KG1 (cell line): ENCODE measurements around the gene RRP36.
"Not testable (repeated sequence)": the region's sequence is repeated elsewhere in the genome, so short reads cannot be mapped to it uniquely, and the experiment has no call there.

Experiments used
- DNase-seq: peaks from one replicate; lab custom pipeline; 2025; lab: John Stamatoyannopoulos, UW

Gene RRP36

DNA sequence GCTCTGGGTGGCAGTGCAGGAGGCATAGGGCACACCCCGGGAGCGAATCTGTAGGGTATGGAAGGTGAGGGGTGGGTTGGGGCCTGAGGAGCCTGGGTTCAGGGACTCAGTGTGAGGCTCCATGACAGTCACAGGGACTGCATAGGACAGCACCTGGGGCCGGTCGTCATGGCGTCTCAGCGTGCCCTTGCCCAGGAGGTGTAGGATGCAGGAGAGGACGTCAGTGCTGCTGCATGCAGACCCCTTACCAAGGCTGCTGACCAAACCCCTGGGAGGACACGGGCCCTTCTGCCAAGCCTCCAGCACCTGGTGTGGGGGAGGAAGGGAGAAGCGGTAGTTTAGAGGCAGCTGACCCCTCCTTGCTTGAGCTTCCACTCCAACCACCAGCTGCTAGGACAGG lies 16.3 kb downstream of the RRP36 start:
- no peak for DNase-seq

DNA sequence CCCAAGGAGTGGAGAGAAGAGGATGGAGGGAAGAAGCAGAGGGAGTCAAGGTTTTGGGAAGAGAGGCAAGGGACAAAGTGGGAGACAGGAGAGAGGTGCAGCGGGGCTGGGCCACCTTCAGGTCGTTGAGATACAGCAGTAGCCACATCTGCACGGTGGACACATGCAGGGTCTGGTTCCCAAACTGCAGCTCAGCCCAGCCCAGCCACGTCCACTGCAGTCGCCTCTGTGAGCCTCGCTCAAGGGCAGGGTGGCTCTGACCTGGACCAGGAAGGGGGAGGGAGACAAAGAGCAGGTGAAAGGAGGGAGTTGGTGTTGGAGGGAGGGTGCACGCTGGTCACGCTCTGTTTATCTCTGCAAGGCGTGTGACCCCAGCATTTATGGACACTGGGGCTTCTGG lies 17.3 kb downstream of the RRP36 start:
- no peak for DNase-seq

DNA sequence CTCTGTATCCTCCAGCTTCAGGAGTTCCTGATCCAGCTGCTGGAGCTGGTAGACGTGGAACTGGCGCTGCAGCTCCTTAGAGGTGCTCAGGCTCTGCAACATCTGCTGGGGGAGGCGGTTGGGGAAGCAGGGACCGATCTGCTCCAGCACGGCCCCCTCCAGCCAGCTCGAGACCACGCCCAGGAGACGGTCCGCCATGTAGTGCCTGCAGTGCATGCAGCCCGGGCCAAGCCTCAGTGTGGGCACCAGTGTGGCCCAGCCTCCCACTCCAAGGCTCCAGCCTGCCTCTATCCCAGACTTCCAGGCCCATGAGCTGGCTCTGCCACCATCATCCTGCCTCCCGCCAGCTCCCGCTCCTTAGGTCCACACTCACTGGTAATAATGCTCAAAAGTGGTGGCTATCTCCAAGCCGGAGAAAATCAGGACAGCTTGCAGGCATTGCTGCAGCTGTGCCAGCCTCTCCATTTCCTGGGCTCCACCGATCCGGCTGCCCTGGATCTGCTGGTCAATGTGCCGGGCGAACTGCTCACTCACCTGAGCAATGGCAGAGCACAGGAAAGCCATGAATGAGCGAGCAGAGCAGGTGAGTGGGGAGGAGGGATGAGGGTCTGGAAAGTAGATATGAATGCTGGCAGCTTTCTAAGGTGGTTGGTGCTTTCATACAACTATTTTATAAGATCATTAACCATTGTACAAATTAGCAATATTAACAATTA lies 19.3 kb downstream of the RRP36 start:
- no peak for DNase-seq

DNA sequence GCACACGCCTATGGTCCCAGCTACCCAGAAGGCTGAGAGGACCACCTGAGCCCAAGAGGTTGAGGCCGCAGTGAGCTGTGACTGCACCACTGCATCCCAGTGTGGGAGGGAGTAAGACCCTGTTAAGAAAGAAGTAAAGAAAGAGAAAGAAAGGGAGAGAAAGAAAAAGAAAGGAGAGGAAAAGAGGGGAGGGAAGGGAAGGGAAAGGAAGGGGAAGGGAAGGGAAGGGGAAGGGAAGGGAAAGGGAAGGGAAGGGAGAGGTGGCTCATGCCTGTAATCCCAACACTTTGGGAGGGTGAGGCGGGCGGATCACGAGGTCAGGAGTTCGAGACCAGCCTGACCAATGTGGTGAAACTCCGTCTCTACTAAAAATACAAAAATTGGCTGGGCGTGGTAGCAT lies 20.1 kb downstream of the RRP36 start:
- not testable (repeated sequence) for DNase-seq

DNA sequence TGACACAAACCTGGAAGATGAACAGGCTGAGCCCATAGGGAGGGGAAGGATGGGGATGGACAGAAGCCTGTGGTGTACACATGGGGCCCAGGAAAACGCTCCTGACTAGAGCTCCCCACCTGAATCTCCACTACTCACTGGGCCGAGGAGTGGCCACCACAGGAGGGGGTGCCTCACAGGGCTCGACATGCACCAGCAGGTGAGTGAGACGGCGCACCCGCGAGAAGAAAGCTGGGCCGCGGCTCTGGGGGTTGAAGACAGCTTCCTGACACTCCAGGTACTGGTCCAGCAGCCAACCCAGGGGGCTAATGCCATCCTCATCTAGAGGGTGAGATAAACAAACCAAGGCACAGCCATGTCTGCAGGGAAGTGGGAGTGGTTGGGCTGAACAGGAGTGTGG lies 21.9 kb downstream of the RRP36 start:
- DNase-seq = no peak

DNA sequence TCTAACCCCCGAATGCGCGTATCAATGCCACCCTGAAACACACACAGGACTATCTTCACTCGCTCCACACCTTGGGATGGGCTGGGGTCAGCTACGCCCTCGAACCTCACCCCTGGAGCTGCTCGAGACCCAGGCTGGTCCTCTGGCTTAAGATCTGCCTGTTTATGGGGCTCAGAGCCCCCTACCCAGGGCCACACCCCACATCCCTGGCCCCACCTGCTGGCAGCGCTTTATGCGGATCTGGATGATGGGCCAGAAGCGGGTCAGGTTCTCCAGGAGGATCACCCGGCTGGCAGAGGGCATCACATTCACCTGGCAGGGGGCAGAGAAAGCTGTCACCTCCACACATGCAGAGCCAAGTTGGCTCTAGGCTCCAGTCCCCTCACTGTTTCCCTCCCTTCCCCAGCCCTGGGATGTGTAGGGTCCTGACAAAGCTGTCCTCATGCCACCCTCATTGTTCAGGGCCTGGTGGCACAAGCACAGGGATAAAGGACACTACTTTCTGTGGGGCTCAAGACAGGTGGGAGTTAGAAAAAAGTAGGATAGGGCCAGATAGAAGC lies 24.0 kb downstream of the RRP36 start:
- no peak for DNase-seq

DNA sequence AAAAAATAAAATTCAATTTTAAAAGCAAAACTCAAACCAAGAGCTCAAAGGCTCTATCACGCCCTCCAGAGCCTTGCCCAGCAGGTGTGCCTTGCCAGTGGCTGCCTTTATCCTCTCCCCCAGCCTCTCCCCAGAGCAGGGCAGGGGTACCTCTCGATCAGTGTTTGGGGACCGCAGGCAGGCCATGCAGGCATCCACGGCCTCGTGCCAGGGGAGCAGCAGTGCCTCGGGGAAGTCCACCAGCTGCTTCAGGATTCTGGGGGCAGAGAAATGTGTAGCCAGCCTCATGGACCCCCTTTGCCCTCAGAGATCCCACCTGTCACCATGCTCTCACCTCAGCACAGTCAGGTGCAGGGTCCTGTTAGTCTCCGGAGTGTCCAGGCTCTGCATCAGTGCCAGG lies 26.6 kb downstream of the RRP36 start:
- DNase-seq = no peak

DNA sequence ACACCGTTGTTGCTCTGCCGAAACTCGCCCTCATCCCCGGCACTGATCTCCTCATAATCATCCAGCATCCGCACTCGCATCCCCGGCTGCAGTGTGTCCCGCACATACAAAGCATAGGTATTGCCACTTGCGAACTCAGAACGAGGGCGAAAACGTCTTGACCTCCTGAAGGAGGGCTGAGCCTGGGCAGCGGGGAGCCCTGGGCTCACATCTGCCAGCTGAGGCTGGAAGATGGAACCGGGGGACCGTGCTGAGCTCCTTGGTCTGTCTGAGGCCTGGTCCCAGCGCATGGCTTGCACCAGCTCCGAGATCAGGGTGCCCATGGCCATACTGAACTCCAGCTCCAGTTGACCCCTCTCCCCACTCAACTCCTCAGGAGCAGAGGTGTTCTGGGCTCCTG lies 29.6 kb downstream of the RRP36 start:
- no peak for DNase-seq

DNA sequence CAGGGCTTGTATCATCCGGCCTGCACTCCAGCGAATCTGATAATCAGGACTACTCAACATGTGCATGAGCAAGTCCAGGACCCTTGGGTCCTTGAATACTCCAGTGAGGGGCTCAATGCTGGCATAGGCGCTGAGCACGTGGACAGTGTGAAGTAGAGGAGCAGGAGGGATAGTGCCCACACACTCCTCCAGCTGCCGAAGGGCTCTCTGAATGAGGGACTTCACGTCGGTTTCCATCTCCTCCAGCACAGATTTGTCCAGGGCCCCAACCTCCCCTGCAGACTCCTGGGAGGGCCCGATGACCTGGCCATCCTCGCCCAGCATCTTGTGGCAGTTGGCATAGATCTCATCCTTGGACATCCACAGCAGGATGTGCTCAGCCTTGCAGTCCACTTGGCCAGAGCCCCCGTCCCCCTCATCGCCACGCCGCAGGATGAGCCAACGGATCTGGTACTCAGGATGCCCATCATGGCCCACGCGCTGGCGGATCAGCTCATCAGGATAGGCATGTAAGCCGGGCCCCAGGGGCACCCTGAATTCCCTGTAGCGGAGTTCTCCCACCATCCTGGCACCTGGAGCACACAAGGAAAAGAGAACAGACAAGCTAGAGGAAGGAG lies 30.9 kb downstream of the RRP36 start:
- DNase-seq = no peak

DNA sequence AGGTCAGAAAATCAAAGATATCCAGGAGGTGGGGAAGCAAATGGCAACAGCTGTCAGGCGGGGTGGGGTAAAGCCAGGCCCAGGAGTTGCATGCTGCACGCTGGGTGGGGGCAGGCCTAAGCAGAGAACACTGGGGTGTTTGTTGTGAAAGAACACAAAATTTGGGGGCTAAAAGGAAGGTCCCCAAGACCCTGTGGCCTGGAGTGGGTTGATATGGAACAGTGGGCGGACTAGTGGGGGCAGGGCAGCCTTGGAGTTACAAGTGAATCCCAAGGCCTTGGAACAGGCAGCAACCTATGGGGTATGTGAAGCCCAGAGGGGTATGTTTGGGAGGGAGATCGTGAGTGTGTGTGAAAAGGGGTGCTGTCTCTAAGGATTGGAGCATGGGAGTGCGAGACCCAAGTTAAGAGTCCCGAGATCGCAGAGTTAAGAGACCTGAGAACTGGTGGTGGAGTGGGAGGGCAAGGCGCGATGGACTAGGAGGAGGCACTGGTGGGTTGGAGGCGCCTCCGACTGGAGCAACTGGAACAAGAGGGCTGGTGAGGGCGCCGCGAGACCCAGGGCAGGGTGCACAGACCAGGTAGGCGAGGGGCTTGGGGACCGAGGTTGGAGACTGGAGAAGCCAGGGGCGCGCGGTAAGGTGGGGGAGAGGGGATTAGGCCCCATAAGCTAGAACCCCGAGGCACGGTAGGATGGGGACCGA lies 31.6 kb downstream of the RRP36 start:
- DNase-seq = no peak

DNA sequence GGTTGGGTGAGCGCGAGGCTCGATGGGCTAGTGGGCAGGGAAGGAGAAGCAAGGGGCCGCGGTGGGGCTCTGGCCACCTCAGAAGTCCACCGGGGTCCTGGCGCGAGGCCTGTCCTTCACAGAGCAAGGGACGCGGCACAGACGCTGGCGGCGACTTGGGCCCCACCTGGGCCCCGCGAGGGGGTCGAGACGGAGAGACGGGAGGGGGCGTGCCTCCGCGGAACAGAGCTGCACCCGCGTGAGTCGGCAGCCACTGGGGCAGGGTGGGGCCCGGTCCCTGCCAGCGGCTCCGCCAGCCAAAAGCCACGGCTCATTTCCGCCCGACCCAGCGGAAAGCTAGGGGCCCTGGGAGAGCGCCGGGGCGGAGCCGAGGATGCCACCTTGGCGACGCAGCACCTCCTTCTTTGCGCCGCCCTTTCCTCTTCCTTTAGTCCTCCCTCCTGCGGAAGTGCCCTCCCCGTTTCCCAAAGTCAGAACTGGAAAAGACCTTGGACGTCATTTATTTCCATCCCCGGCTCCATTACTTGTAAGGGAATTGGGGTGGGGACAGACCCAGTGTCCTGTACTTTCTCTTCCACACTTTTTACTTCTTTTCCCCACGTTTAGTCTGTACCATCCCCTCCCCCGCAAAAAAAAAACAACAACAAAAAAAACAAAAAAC lies 32.3 kb downstream of the RRP36 start, which contains the start of gene CUL7:
Gene CUL7, minus strand, starts transcription at position 307 of the 661 bp plus-strand sequence. CDS start 1,063 bp downstream, outside the sequence.
- peak; percentile 76 for DNase-seq

DNA sequence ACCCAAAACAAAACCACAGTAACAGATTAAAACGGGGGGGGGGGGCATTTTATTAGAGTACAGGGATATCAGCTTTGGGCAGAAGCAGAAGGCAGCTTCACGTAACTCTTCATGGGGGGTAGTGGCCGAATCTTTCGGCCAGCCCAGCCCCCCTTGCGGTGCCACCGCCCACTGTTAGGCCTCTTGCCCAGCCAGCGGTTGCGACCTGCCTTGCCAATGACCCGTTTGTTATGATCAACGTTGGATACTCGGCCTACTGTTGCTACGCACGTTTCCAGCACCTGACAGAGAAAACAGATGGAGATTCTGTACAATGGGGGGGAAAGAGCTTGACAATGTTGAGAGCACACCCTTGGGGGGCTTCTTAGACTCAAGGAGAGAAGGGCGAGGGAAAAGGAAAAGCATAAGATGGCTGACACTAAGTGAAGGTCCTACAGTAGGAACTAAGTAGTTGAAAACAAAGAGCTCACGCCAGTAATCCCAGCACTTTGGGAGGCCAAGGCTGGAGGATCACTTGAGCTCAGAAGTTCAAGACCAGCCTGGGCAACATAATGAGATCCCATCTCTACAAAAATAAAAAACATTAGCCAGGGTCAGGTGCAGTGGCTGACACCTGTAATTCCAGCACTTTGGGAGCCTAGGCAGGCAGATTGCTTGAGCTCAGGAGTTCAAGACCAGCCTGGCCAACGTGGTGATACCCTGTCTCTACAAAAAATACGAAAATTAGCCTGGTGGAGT lies 33.0 kb downstream of the RRP36 start:
- no peak for DNase-seq

DNA sequence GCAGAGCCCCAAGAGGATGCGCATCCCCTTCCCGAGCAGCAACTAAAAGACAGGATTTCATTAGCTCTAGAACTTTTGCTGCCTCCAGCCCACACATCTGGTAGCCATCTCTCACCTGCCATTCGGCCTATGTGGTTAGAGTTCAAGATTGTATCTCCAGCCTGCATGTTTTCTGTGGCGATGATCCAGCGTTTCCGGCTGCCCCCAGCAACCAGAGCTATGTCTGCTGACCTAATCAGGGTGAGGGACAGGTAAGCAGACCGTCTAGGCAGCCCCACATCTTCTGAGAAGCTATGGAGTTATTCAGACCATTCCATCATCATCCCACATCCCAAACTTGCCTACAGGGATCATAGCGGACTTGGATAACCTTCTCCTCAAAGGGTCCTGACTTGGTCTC lies 34.5 kb downstream of the RRP36 start:
- no peak for DNase-seq

DNA sequence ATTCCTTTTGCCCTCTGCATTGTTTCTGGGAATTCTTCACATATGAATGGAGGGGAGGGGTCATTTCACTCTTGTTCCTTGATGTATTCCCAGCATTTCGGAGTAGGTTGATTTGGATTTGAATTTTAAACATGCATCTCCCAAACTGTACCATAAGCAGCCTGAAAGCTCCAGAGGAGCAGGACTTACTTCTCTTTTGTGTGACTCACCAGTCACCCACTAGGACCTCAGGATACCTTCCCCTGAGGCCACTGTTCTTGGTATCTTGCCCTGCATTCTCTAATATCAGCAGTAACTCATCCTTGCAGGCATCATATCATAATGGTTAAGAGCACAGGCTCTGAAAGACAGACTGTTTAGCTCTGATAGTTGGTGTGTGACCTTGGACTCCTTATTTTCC lies 37.1 kb downstream of the RRP36 start:
- DNase-seq = no peak

DNA sequence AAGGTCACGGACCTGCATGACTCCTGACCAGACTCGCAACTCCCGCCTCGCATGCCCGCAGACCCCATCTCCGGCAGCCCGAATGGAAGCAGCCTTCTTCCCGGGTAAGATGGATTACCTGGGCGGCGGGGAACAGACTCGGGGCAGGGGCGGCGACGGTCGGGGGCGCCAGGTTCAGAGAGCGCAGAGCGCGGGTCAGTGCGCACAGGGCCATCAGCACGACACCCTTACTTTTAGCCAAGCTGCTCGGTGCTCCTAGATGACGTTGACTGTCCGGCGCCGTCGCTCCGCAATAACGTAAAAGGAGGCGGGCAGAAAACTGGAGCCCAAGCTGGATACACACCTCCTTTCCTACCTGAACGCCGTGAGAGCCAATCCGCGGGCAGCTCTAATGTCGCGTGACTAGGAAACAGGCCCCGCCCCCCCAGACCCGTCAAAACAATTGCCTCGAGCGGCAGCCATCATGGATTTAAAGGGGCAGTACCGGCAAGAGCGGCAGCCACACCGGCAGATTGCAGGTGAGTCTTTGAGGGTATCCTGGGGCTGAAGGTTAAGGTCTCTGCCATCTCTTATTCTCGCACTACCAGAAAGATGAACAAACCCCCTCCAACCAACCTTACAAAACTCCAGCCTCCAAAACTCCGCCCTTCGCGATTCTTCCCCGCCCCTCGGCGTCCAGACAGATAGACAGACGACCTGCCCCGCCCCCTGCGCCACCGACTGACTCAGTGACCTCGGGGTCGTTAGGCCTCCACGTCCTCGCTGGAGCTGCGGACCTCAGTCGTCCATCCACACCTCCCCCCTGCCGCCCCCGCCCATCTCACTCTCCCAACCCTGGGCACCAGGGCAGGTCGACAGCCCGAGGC lies 38.0 kb downstream of the RRP36 start, which contains the start of the genes KLC4 and MRPL2:
Gene KLC4, plus strand, starts transcription at position 464 of the 866 bp plus-strand sequence. CDS start 1,705 bp downstream, outside the sequence.
Gene MRPL2, minus strand, starts transcription at position 267 of the 866 bp plus-strand sequence. Its CDS starts 53 bp downstream, at position 214.
- DNase-seq = peak; percentile 98

DNA sequence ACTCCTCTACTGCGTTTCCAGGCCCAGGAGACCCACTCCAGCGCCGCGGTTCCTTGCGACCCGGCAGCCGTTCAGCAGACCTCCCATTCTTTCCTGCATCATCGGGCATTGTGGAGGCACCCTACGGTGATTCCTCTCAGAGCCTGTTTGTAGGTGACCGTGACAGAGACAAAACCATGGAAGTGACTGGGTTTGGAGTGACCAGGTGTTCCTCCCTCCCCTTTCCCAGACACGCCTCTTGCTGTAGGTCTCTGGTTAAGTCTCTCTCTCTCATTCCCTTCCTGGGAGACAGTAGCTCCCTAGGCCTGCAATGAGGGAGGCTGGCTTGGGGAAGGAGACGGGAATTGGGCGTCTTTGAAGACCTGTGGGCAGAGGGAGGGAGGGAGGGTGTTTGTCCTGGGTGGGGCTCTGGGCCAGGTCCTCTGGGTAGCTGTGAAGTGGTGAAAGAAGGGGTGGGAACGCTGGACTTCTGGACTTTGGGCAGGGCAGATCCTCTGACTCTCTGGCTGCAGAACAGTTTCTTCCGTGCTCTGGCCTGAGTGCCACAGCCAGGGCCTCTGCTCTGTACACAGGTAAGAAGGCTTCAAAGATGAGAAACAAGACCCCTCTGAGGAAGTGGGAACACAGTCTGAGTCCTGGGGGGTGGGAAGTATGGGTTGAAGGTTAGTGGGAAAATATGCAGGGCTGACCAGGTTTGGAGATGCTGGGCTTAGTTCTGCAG lies 38.8 kb downstream of the RRP36 start:
- DNase-seq = no peak

DNA sequence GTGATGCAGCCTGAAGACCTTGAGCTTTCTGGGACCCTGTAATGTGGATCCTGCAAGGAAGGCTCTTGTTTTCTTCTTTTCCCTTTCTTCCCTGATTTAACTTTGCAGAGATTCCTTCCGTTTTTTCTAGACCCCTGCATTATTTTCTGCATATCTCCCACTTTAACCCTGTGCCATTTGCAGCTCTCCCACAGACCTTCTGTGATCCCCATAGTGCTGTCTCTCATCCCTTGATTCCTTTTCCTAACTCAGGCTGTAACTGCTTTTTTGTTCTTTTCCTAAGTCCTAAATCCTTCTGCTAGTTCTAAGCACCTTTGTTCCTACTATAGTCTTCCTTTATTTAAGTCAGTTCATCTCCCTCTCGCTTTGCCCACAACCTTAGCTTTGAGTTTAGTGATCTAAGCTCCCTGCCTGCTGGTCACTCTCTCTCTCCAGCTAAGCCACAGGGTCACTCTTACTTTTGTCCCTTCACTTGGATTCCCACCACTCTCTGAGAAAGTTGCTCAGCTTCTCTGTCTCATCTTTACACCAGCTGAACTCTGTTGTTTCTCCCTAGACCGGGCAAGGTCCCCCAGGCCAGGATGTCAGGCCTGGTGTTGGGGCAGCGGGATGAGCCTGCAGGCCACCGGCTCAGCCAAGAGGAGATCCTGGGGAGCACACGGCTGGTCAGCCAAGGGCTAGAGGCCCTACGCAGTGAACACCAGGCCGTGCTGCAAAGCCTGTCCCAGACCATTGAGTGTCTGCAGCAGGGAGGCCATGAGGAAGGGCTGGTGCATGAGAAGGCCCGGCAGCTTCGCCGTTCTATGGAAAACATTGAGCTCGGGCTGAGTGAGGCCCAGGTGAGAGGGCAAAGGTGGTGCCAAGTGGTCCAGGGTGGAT lies 39.6 kb downstream of the RRP36 start:
- no peak for DNase-seq

DNA sequence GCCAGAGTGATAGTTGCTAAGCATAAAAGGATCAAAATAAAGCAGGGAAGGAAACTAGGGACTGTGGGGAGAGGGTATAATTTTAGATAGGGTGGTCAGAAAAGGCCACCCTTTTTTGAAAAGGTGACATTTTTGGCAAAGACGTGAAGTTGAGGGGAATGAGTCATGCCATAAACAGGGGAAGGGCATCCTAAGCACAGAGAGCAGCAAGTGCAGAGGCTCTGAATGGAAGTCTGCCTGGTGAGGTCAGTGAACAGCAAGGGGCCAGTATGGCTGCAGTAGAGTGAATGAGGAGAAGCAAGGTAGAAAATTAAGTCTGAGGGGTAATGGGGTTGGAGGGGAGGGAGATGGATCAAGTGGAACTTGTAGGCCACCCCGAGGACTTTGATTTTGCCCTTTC lies 40.4 kb downstream of the RRP36 start:
- DNase-seq = no peak

DNA sequence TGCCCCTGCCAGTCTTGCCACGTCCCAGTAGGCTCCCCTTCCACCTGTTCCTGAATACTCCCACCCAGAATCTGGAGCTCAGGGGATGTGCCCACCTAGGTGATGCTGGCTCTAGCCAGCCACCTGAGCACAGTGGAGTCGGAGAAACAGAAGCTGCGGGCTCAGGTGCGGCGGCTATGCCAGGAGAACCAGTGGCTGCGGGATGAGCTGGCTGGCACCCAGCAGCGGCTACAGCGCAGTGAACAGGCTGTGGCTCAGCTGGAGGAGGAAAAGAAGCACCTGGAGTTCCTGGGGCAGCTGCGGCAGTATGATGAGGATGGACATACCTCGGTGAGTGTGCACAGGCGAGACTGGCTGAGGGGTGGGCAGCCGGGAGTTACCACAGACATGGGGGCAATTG lies 41.4 kb downstream of the RRP36 start:
- DNase-seq = no peak
